Parathyroid adenoma (tissue), 2 donors: Measurements from ENCODE around the gene ERAP2.
A peak's percentile ranks its signal among the peaks of the same experiment; 100 is the strongest.

Source experiments
- H2AFZ ChIP-seq: fragments of 300-600 bp; sonication (generic); one replicate; pipeline ENCODE4 v1.7.0; 2017; ENCODE audit warnings: antibody characterized with exemption, mild to moderate bottlenecking
- H3K27ac ChIP-seq: fragments of 300-600 bp; sonication (generic); one replicate; pipeline ENCODE4 v1.7.0; 2017
- H3K27me3 ChIP-seq: fragments of 300-600 bp; sonication (generic); one replicate; pipeline ENCODE4 v1.7.0; 2017; ENCODE audit warnings: low read length; ENCODE audit not compliant: control insufficient read depth, insufficient read depth
- H3K36me3 ChIP-seq: fragments of 300-600 bp; sonication (generic); one replicate; pipeline ENCODE4 v1.7.0; 2017; ENCODE audit warnings: low read length; ENCODE audit not compliant: control insufficient read depth, insufficient read depth
- H3K4me1 ChIP-seq: fragments of 300-600 bp; sonication (generic); one replicate; pipeline ENCODE4 v1.7.0; 2017; ENCODE audit warnings: control low read depth
- H3K4me2 ChIP-seq: fragments of 300-600 bp; sonication (generic); one replicate; pipeline ENCODE4 v1.7.0; 2017; ENCODE audit warnings: low read length
- H3K4me3 ChIP-seq: fragments of 300-600 bp; sonication (generic); one replicate; pipeline ENCODE4 v1.7.0; 2017; ENCODE audit warnings: low read depth, low read length
- H3K79me2 ChIP-seq: fragments of 300-600 bp; sonication (generic); one replicate; pipeline ENCODE4 v1.7.0; 2017; ENCODE audit warnings: control low read depth
- H3K9ac ChIP-seq: fragments of 300-600 bp; sonication (generic); one replicate; pipeline ENCODE4 v1.7.0; 2017; ENCODE audit warnings: mild to moderate bottlenecking
- H3K9me3 ChIP-seq: fragments of 300-600 bp; sonication (generic); one replicate; pipeline ENCODE4 v1.7.0; 2017; ENCODE audit warnings: low read length; ENCODE audit not compliant: control insufficient read depth
- TF ChIP-seq, protein P1 (sequence below): fragments of 300-600 bp; sonication (generic); IDR thresholded peaks from one replicate; pipeline ENCODE4 v1.7.0; 2017; ENCODE audit warnings: antibody characterized with exemption, mild to moderate bottlenecking
- donor health status: primary hyperparathyroidism.

The ERAP2 gene

DNA sequence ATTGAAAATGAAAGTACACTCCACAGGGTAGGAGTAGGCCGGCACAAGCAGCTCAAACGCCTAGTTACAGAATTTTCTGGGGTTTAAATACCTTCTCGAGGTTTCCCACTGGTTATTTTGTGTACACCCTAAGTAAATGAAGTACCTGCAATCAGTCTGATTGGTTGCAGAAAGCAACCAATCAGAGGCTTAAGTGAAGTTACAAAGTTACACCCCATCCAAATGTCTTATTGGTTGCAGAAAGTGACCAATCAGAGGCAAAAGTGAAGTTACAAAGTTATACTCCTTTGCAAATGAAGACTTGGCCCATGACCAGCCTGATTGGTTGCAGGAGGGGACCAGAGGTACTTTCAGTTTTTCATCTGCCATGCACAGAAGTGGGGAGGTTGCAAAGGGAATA lies 33.2 kb upstream of the ERAP2 start:
- Histone ChIP-seq H3K9ac (no peak overlapping the region), H3K79me2 (no peaks in the 10 kb centered on the region), H3K27ac (no peak overlapping the region), H3K27me3 (no peaks in the 10 kb centered on the region), H3K4me3 (no peak overlapping the region), H3K4me2 (no peak overlapping the region), H3K4me1 (no peaks in the 10 kb centered on the region), H3K36me3 (no peaks in the 10 kb centered on the region), H2AFZ (peak overlapping the region; percentile 34), H3K9me3 (no peaks in the 10 kb centered on the region)
- TF ChIP-seq, protein P1, sequence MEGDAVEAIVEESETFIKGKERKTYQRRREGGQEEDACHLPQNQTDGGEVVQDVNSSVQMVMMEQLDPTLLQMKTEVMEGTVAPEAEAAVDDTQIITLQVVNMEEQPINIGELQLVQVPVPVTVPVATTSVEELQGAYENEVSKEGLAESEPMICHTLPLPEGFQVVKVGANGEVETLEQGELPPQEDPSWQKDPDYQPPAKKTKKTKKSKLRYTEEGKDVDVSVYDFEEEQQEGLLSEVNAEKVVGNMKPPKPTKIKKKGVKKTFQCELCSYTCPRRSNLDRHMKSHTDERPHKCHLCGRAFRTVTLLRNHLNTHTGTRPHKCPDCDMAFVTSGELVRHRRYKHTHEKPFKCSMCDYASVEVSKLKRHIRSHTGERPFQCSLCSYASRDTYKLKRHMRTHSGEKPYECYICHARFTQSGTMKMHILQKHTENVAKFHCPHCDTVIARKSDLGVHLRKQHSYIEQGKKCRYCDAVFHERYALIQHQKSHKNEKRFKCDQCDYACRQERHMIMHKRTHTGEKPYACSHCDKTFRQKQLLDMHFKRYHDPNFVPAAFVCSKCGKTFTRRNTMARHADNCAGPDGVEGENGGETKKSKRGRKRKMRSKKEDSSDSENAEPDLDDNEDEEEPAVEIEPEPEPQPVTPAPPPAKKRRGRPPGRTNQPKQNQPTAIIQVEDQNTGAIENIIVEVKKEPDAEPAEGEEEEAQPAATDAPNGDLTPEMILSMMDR = no peak

GRCh38 chr5:96844481-96844990 lies 31.8 kb upstream of the ERAP2 start:
- Histone ChIP-seq H3K4me2 (no peak overlapping the region), H3K27ac (no peak overlapping the region), H3K9me3 (no peaks in the 10 kb centered on the region), H3K4me1 (no peaks in the 10 kb centered on the region), H3K4me3 (no peak overlapping the region), H3K9ac (no peak overlapping the region), H3K27me3 (no peaks in the 10 kb centered on the region), H2AFZ (no peak overlapping the region), H3K79me2 (no peaks in the 10 kb centered on the region), H3K36me3 (no peaks in the 10 kb centered on the region)
- TF ChIP-seq, protein P1 = no peak

GRCh38 chr5:96851312-96852062 lies 24.8 kb upstream of the ERAP2 start:
- Histone ChIP-seq H3K4me1 (peaks cover 14% of the 10 kb centered on the region), H3K9ac (no peak overlapping the region), H2AFZ (peak overlapping the region; percentile 68), H3K36me3 (no peaks in the 10 kb centered on the region), H3K4me3 (no peak overlapping the region), H3K79me2 (no peaks in the 10 kb centered on the region), H3K27me3 (no peaks in the 10 kb centered on the region), H3K27ac (no peak overlapping the region), H3K9me3 (no peaks in the 10 kb centered on the region), H3K4me2 (no peak overlapping the region)
- TF ChIP-seq, protein P1 = no peak

DNA sequence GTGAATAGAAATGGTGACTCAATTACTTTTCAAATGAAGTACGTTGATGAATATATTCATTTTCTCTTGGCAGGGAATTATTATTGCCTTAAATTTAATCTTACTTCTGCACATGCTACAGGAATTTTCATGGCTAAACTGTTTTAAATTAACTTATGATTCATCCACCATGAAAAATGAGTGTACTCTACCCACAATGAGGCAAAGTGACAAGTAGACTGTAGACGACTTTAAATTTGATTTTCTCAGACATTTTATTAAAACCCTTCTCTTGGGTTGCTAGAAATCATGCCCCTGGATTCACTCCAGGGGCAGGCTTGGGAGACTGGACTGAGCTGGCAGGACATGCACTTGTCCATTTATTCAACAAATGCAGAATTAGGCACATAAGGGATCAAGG lies 23.5 kb upstream of the ERAP2 start:
- TF ChIP-seq, protein P1 = no peak
- Histone ChIP-seq H3K4me1 (peaks cover 14% of the 10 kb centered on the region), H3K4me2 (no peak overlapping the region), H2AFZ (no peak overlapping the region), H3K9me3 (no peaks in the 10 kb centered on the region), H3K9ac (no peak overlapping the region), H3K4me3 (no peak overlapping the region), H3K79me2 (no peaks in the 10 kb centered on the region), H3K36me3 (no peaks in the 10 kb centered on the region), H3K27me3 (no peaks in the 10 kb centered on the region), H3K27ac (no peak overlapping the region)

- Histone ChIP-seq H3K27ac (no peak overlapping the region), H3K4me1 (peaks cover 14% of the 10 kb centered on the region), H3K4me2 (no peak overlapping the region), H3K79me2 (no peaks in the 10 kb centered on the region), H3K9me3 (no peaks in the 10 kb centered on the region), H3K4me3 (no peak overlapping the region), H2AFZ (no peak overlapping the region), H3K27me3 (no peaks in the 10 kb centered on the region), H3K9ac (no peak overlapping the region), H3K36me3 (no peaks in the 10 kb centered on the region)
- TF ChIP-seq, protein P1 = no peak
These were observed 22.2 kb upstream of the ERAP2 start for GRCh38 chr5:96854067-96854466.
